Amniotic epithelial cell (primary cell): ENCODE measurements around the gene CACNA1C.

ENCODE experiments used
- DNase-seq: peaks from one replicate; pipeline ENCODE4 v3.0.0-alpha.2; 2010; ENCODE audit warnings: low read depth

The CACNA1C gene

DNA sequence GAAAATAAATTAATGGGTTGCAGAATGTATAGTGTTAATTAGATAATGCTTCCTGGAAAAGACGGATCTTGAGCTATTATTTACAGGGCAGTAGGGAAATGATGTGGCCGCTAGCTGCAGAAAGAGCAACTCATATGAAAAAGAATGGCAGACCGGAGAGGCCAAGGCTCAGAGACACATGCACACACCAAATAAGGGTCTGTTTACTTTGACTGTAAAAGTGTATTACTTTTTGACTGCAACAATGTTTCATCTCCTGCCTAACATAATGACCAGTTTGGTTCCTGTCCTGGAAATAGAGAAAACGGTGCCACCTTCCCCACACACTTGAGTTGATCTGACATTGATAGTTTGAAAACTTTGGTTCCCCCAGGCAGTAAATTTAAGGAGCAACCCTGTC is 290.9 kb downstream of the CACNA1C start:
- no peak for DNase-seq

DNA sequence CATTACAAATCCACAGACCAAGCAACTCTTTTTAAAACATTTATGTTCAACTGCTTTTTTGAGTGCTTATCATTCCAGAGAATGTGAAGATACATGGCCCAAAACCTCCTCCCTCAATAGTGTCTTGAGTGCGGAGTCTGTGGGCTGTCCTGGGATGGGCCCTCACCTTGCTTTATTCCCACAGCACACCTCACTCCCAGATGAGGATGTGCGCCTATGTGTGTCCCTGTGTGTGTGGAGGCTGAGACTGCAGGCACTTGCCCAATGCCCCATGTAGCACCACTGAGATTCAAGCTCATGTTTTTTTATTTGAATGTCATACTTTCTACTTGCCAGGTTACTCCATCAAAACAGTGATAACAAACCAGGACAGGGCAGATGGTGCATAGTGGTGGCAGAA is 291.7 kb downstream of the CACNA1C start:
- DNase-seq: no peak

DNA sequence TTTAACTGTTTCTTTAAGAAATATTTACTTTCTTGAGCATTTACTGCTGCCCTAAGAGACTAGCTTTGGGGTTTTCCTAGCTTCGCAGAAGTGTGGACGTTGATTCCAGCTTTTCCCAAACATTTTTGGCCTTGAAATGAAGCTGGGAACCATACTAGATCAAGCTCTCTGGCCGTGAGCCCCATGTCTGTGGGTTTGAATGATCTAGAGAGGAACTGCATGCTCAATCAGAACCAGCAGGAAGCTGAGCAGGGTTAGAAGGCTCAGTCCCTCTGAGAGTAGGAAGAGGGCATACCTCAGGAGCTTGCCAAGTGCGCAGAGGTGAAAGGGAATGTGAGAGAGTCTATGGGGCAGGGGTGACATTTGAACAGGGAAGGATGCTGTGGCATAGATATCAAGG is 292.1 kb downstream of the CACNA1C start:
- DNase-seq: no peak

GRCh38 chr12:2345902-2346301 is 293.1 kb downstream of the CACNA1C start:
- DNase-seq: no peak

DNA sequence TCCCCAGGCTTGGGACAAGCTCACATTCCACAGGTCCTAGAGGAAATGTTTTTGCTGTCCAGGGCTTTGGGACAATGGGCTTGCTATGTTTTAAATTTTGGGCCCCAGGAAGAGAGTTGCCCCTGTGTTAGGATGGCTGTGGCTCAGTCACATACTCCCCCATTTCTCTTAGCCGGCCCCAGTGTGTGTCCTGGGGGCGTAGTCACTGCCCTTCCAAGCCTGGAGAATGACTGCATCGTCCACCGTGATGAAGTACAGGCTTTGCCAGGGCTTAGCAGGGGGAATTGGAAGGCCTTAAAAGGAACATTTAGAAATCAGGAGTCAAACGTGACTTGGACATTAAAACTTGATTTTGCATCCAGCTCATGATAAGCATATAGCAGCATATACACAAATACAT is 293.6 kb downstream of the CACNA1C start:
- no peak for DNase-seq

DNA sequence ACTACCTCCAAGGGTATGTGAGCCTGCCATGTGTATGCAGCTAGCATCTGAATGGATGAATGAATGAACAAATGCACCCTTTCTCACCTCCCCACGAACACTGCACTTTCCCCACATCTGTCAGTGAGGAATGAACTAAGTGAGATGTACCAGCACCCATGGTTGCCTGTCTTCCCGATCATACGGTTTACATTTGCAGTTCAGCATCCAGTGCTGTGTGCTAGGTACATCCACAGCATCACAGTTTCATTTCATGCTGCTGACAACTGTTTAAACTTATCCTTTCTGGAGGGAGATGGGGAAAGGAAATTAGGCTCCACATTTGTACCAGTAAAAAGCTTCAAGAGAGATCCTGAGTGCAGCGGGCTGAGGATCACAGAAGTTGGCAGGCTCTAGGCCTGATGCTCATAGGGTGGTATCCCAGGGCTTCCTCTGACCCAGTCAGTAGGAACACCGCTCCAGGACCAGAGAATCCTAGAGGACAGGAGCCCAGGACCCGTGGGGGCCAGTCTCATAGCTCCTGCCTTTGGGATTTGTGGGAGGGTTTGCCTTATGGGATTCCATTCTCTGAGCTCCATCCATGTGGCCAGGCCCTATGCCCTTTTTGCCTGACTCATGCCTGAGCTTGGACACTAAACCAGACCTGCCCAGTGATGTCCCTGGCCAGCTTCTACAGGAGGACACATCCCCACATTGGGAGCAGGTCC is 294.5 kb downstream of the CACNA1C start:
- DNase-seq: no peak

- no peak for DNase-seq
These were observed 295.2 kb downstream of the CACNA1C start for GRCh38 chr12:2347844-2348481.

- no peak for DNase-seq
These were observed 295.7 kb downstream of the CACNA1C start for GRCh38 chr12:2348482-2348852.

DNA sequence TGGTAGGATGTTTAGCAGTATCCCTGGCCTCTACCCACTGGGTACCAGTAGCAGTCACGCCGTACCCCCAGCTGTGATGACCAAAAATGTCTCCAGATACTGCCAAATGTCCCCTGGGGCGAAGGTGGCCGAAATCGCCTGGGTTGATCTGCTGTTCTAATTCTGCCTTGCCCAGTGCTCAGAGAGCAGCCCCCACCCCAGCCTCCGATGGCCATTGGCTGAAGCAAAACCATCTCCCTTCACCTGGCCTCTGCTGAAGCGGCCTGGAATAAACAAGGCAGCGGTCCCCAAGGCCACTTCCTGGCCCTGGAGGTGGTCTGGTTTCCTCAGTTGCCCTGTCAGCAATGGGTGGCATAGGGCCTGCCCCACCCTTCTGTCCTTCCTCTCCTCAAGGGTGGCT is 298.4 kb downstream of the CACNA1C start:
- no peak for DNase-seq

GRCh38 chr12:2352203-2352602 is 299.4 kb downstream of the CACNA1C start:
- DNase-seq: no peak

- DNase-seq: no peak
These were observed 300.5 kb downstream of the CACNA1C start for GRCh38 chr12:2353281-2353680.

DNA sequence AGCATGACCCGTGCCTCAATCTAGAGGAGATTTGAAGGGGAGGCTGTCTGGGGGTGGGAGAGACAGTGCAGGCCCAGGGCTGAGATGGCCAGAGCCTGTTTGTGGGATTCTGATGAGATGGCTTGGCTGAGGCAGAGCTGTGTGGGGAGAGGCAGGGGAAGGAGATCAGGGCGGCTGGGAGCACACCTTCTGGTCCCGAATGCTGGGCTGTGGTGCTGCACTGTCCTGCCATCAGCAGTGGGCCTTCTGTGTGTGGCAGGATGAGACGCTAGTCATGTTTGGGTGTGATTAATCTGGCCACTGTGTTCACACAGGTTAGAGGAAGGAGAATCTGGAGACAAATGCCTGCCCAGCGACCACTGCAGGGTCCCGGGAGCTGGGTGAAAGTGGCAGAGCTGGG is 300.9 kb downstream of the CACNA1C start:
- DNase-seq: no peak

DNA sequence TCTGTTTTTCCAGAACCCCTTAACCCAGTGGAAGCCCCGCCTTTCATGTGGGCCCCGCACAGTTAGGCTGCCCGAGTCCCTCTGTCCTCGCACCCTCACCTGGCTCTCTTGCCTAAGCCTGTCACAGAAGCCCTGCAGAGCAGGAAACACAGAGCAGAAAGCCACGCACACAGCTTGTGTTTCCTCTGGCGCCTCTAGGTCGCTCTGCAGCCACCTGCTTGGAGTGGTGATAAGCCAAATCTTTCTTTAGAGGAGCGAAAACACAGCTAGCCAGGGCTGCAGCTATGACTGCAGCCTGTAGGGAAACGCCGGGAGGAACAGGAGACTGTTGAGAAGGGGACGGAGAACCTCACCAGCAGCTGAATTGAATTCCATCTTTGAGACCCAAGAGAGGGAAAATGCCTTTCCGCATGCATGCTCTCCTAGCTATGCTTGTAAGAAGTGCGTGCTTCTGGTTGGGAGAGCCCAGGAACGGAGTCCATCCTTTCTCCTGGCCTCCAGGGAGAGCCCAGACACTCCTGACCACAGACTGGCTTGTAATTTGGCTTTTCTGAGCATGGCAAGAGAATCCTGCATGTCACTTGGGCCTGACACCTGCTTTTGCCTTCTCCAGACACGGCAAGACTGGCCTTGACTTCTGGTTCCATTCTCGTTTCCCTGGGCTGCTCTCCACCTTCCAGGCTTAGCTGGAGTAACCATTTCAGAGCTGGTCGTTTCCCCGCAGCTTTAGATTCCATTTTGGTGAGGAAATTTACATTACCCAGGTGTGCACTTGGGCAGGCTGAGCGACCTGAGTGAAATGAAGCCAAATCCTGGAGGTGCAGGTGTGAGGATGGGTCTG is 301.6 kb downstream of the CACNA1C start:
- no peak for DNase-seq

- no peak for DNase-seq
These were observed 302.4 kb downstream of the CACNA1C start for GRCh38 chr12:2355198-2355597.

- DNase-seq: no peak
These were observed 302.8 kb downstream of the CACNA1C start for GRCh38 chr12:2355604-2356003.

- DNase-seq: no peak
These were observed 303.9 kb downstream of the CACNA1C start for GRCh38 chr12:2356601-2357125.

- peak; percentile 55 for DNase-seq
These were observed 306.3 kb downstream of the CACNA1C start for GRCh38 chr12:2358986-2359658.

- peak; percentile 22 for DNase-seq
These were observed 307.2 kb downstream of the CACNA1C start for GRCh38 chr12:2359725-2360629.

DNA sequence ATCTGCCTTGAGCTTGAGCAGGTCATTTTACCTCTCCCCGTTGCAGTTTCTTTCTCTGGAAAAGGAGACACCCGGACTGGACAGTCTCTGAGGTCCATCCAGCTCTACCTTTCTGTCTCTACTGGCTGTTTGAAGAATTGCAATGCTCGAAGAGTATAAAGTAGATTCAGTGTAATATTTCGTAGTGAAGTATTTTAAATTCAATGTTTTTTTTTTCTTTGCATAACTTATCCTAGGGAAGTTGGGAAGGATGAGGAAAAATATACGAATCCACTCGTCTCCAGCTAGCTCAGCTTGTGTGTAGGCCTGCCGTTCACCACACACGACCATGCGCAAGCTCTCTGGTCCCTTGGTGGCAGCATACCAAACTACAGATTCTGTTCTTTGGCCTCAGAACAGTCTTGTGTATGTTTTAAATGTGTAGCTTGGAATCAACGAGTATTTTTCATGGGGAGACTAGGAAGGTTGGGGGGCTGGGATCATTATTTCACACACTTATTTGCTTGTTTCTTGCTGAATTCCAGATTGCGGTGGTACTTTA is 307.9 kb downstream of the CACNA1C start:
- DNase-seq: no peak

GRCh38 chr12:2363836-2364609 is 311.2 kb downstream of the CACNA1C start:
- no peak for DNase-seq
